ENCODE data around the gene HRH1.

- TF ChIP-seq CTCF (IDR thresholded peaks at IDR 0.05), result no peak
- TF ChIP-seq ZFX (IDR thresholded peaks at IDR 0.05; ENCODE audit: borderline replicate concordance), result no peak
These were observed 8.4 kb downstream of the HRH1 start for GRCh38 chr3:11162401-11163345.
